KMS-11 (cell line): ENCODE measurements around the gene IFI27.

ENCODE experiments used
- H2AFZ ChIP-seq: fragments of 200-600 bp; sonication (generic); 2 replicates; pipeline ENCODE4 v1.6.1; 2016; ENCODE audit warnings: antibody characterized with exemption, mixed run types, low read depth
- H3K27ac ChIP-seq: fragments of 200-600 bp; sonication (generic); 2 replicates; pipeline ENCODE4 v1.6.1; 2016; ENCODE audit warnings: mild to moderate bottlenecking, mixed run types
- H3K27me3 ChIP-seq: fragments of 200-600 bp; sonication (generic); 2 replicates; pipeline ENCODE4 v1.6.1; 2017; ENCODE audit warnings: mild to moderate bottlenecking, low read depth, mixed run types, moderate library complexity; ENCODE audit not compliant: insufficient read depth
- H3K36me3 ChIP-seq: fragments of 200-600 bp; sonication (generic); 2 replicates; pipeline ENCODE4 v1.6.1; 2017; ENCODE audit warnings: mild to moderate bottlenecking, mixed run types; ENCODE audit not compliant: insufficient read depth
- H3K4me1 ChIP-seq: fragments of 200-600 bp; sonication (generic); 2 replicates; pipeline ENCODE4 v1.6.1; 2016; ENCODE audit warnings: mild to moderate bottlenecking, low read depth, mixed run types; ENCODE audit not compliant: poor library complexity, severe bottlenecking
- H3K4me2 ChIP-seq: fragments of 200-600 bp; sonication (generic); 2 replicates; pipeline ENCODE4 v1.7.0; 2016; ENCODE audit warnings: mild to moderate bottlenecking, mixed run types
- H3K4me3 ChIP-seq: fragments of 200-600 bp; sonication (generic); IDR thresholded peaks from 2 replicates; pipeline ENCODE4 v1.6.1; 2017; ENCODE audit warnings: low read depth, low read length, mixed read lengths; ENCODE audit not compliant: insufficient read depth
- H3K79me2 ChIP-seq: fragments of 200-600 bp; sonication (generic); 2 replicates; pipeline ENCODE4 v1.6.1; 2016; ENCODE audit warnings: low read depth, mixed run types; ENCODE audit not compliant: insufficient read depth
- H3K9ac ChIP-seq: fragments of 200-600 bp; sonication (generic); 2 replicates; pipeline ENCODE4 v1.6.1; 2016; ENCODE audit warnings: mild to moderate bottlenecking, mixed run types
- H4K20me1 ChIP-seq: fragments of 200-600 bp; sonication (generic); 2 replicates; pipeline ENCODE4 v1.6.1; 2016; ENCODE audit warnings: mild to moderate bottlenecking, mixed run types; ENCODE audit not compliant: insufficient read depth
- CTCF ChIP-seq: fragments of 200-600 bp; sonication (generic); conservative IDR thresholded peaks from 2 replicates; pipeline ENCODE4 v1.6.1; 2017; ENCODE audit warnings: low read depth, mild to moderate bottlenecking, antibody characterized with exemption, low read length, moderate library complexity, mixed read lengths

The IFI27 gene

GRCh38 chr14:94143711-94144110 lies 33.2 kb downstream of the IFI27 start:
- H3K27me3 ChIP-seq, result no peaks in the 10 kb centered on the region
- H2AFZ ChIP-seq, result no peak overlapping the region
- H3K79me2 ChIP-seq, result no peaks in the 10 kb centered on the region
- H3K4me2 ChIP-seq, result no peak overlapping the region
- H3K36me3 ChIP-seq, result no peaks in the 10 kb centered on the region
- no peak for TF ChIP-seq CTCF
- no peaks in the 10 kb centered on the region for H4K20me1 ChIP-seq
- no peak overlapping the region for H3K27ac ChIP-seq
- no peak overlapping the region for H3K9ac ChIP-seq
- peaks cover 4% of the 10 kb centered on the region for H3K4me1 ChIP-seq
- no peak overlapping the region for H3K4me3 ChIP-seq

- H3K27ac ChIP-seq, result no peak overlapping the region
- no peaks in the 10 kb centered on the region for H3K27me3 ChIP-seq
- no peaks in the 10 kb centered on the region for H4K20me1 ChIP-seq
- no peak overlapping the region for H2AFZ ChIP-seq
- H3K4me1 ChIP-seq, result peaks cover 4% of the 10 kb centered on the region
- no peaks in the 10 kb centered on the region for H3K79me2 ChIP-seq
- H3K4me2 ChIP-seq, result no peak overlapping the region
- H3K9ac ChIP-seq, result no peak overlapping the region
- H3K4me3 ChIP-seq, result no peak overlapping the region
- H3K36me3 ChIP-seq, result no peaks in the 10 kb centered on the region
- no peak for TF ChIP-seq CTCF
Measured at GRCh38 chr14:94144765-94145164, 34.2 kb downstream of the IFI27 start.

GRCh38 chr14:94145902-94146527 lies 35.5 kb downstream of the IFI27 start:
- Histone ChIP-seq H3K36me3 (no peaks in the 10 kb centered on the region), H3K27ac (no peak overlapping the region), H3K4me1 (peaks cover 4% of the 10 kb centered on the region), H2AFZ (no peak overlapping the region), H4K20me1 (no peaks in the 10 kb centered on the region), H3K4me2 (no peak overlapping the region), H3K79me2 (no peaks in the 10 kb centered on the region), H3K4me3 (no peak overlapping the region), H3K27me3 (no peaks in the 10 kb centered on the region), H3K9ac (no peak overlapping the region)
- TF ChIP-seq CTCF, result no peak

GRCh38 chr14:94152676-94153075 lies 42.1 kb downstream of the IFI27 start:
- Histone ChIP-seq H4K20me1 (no peaks in the 10 kb centered on the region), H3K79me2 (no peaks in the 10 kb centered on the region), H3K27me3 (no peaks in the 10 kb centered on the region), H3K27ac (no peak overlapping the region), H3K4me1 (no peaks in the 10 kb centered on the region), H2AFZ (no peak overlapping the region), H3K36me3 (no peaks in the 10 kb centered on the region), H3K9ac (no peak overlapping the region), H3K4me3 (no peak overlapping the region), H3K4me2 (no peak overlapping the region)
- TF ChIP-seq CTCF, result no peak
